RWPE2 (cell line): ENCODE measurements around the gene CHRNA10.

ENCODE experiments used
- ATAC-seq: fragments of 200-7000 bp; cut with Tn5 transposase; 3 replicates; pipeline ENCODE4 v1.9.1; 2021; ENCODE audit warnings: low read depth
- DNase-seq: peaks from one replicate; pipeline ENCODE4 v3.0.0-alpha.2; 2020; ENCODE audit warnings: low spot score
- H3K27ac ChIP-seq: fragments of 450-650 bp; 2 replicates; pipeline ENCODE4 v1.5.1; 2017; ENCODE audit warnings: mild to moderate bottlenecking; ENCODE audit not compliant: poor library complexity, severe bottlenecking
- H3K27me3 ChIP-seq: fragments of 250-450 bp; sonication (Bioruptor Pico); 2 replicates; pipeline ENCODE4 v1.5.1; 2021; ENCODE audit warnings: mild to moderate bottlenecking, moderate library complexity; ENCODE audit not compliant: insufficient read depth, poor library complexity, severe bottlenecking
- H3K36me3 ChIP-seq: fragments of 250-450 bp; sonication (Bioruptor Pico); 2 replicates; pipeline ENCODE4 v1.5.1; 2020; ENCODE audit warnings: low read depth, mild to moderate bottlenecking, moderate library complexity
- H3K4me1 ChIP-seq: fragments of 250-450 bp; sonication (Bioruptor Pico); 2 replicates; pipeline ENCODE4 v1.5.1; 2021; ENCODE audit warnings: mild to moderate bottlenecking, moderate library complexity; ENCODE audit not compliant: insufficient read depth, poor library complexity, severe bottlenecking
- H3K4me3 ChIP-seq: fragments of 250-450 bp; sonication (Bioruptor Pico); 2 replicates; pipeline ENCODE4 v1.5.1; 2021; ENCODE audit warnings: mild to moderate bottlenecking, moderate library complexity; ENCODE audit not compliant: severe bottlenecking
- H3K9me3 ChIP-seq: fragments of 250-450 bp; sonication (Bioruptor Pico); 2 replicates; pipeline ENCODE4 v1.5.1; 2021; ENCODE audit warnings: mild to moderate bottlenecking, moderate library complexity; ENCODE audit not compliant: severe bottlenecking
- TF ChIP-seq, protein P1 (sequence below): fragments of 450-650 bp; IDR thresholded peaks from one replicate; pipeline ENCODE4 v1.5.1; 2017; ENCODE audit warnings: mild to moderate bottlenecking, moderate library complexity; ENCODE audit not compliant: poor library complexity, severe bottlenecking

The CHRNA10 gene

DNA sequence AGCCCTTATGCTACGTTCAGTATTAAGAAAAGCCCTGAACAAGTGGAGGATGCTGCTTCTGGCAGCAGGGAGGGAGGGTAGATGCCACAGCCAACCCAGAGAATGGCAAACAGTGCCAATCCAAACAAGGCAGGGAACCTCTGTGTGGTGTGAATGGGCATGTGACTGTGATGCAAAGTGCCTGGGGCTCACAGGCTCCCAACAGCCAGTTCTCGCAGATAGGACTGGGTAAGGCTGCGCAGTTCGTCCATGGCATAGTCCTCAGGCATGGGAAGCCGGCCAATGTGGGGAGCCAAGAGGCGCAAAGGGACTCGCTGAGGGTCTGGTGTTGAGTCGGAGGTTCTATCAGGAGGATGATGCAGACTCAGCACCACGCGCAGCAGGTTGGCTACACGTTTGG lies 4.8 kb upstream of the CHRNA10 start:
- Histone ChIP-seq H3K27me3 (no peaks in the 10 kb centered on the region), H3K9me3 (no peaks in the 10 kb centered on the region), H3K4me3 (no peak overlapping the region), H3K36me3 (peaks cover 81% of the 10 kb centered on the region), H3K27ac (no peak overlapping the region), H3K4me1 (peaks cover 11% of the 10 kb centered on the region)
- DNase-seq, result no peak
- ATAC-seq, result no peak
- TF ChIP-seq, protein P1, sequence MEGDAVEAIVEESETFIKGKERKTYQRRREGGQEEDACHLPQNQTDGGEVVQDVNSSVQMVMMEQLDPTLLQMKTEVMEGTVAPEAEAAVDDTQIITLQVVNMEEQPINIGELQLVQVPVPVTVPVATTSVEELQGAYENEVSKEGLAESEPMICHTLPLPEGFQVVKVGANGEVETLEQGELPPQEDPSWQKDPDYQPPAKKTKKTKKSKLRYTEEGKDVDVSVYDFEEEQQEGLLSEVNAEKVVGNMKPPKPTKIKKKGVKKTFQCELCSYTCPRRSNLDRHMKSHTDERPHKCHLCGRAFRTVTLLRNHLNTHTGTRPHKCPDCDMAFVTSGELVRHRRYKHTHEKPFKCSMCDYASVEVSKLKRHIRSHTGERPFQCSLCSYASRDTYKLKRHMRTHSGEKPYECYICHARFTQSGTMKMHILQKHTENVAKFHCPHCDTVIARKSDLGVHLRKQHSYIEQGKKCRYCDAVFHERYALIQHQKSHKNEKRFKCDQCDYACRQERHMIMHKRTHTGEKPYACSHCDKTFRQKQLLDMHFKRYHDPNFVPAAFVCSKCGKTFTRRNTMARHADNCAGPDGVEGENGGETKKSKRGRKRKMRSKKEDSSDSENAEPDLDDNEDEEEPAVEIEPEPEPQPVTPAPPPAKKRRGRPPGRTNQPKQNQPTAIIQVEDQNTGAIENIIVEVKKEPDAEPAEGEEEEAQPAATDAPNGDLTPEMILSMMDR, result no peak

DNA sequence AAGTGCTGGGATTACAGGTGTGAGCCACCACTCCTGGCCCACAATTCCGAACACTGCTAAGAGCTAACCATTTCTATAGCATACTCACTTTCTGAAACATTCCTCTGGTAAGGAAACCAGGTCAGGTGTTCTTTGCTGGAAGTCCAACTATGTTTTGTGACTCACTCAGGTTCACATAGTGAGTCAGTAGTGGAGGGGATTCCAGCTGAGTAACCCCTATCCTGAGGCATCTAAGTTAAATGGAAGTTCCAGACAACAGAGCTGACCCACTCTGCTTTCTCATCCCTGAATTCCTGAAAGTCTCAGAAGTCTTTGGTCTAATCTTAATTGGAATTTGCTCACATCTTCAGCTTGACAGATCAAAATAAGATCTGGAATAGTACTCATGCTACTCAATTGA lies 3.0 kb upstream of the CHRNA10 start:
- Histone ChIP-seq H3K27ac (peak overlapping the region; percentile 43), H3K4me1 (peaks cover 11% of the 10 kb centered on the region), H3K36me3 (peaks cover 63% of the 10 kb centered on the region), H3K9me3 (no peaks in the 10 kb centered on the region), H3K27me3 (no peaks in the 10 kb centered on the region), H3K4me3 (no peak overlapping the region)
- TF ChIP-seq, protein P1, result no peak
- ATAC-seq, result peak; percentile 94
- no peak for DNase-seq

DNA sequence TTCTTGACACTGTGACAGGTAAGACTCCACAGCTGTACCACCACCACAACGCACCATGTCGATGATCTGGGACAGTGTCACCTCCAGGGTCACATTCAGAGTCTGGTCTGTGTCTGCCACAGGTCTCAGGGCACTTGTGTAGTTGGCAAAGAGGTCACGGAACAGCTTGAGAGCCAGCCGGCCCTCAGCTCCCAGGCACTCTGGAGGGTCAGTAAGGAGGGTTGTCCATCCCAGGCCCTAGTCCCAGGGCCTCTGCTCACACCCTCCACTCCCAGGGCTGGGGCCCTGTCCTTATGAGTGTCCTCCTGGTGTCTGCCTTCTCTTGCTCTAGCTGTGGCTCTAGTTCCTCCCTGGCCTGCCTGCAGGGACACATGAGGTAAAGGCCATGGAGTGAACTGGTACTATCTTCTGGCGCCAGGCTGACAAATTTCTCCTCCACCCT lies 1.4 kb downstream of the CHRNA10 start:
- peaks cover 10% of the 10 kb centered on the region for H3K4me1 ChIP-seq
- peaks cover 20% of the 10 kb centered on the region for H3K36me3 ChIP-seq
- ATAC-seq, result no peak
- H3K27me3 ChIP-seq, result no peaks in the 10 kb centered on the region
- DNase-seq, result no peak
- no peaks in the 10 kb centered on the region for H3K9me3 ChIP-seq
- H3K27ac ChIP-seq, result no peak overlapping the region
- H3K4me3 ChIP-seq, result no peak overlapping the region
- TF ChIP-seq, protein P1, result no peak

DNA sequence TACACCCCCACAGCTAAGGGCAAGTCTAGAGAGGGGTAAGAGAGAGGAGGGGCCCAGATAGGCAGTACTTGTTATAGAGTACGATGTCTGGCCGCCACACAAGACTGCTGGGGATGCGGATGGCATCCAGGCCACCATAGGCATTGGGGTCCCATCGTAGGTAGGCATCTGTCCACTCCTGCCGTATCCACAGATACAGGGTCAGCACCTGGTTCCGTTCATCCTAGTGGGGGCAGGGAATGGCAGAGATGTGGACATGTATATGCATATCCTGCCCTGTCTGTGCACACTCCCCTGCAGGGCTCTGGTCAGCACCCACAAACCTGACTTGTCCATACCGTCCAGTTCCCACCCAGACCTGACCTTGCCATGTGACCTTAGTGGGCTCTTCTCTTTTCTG lies 2.1 kb downstream of the CHRNA10 start:
- H3K4me1 ChIP-seq, result peaks cover 4% of the 10 kb centered on the region
- H3K36me3 ChIP-seq, result peaks cover 15% of the 10 kb centered on the region
- TF ChIP-seq, protein P1, result no peak
- H3K27ac ChIP-seq, result no peak overlapping the region
- no peaks in the 10 kb centered on the region for H3K27me3 ChIP-seq
- ATAC-seq (no peak), DNase-seq (no peak)
- H3K4me3 ChIP-seq, result no peak overlapping the region
- H3K9me3 ChIP-seq, result no peaks in the 10 kb centered on the region

DNA sequence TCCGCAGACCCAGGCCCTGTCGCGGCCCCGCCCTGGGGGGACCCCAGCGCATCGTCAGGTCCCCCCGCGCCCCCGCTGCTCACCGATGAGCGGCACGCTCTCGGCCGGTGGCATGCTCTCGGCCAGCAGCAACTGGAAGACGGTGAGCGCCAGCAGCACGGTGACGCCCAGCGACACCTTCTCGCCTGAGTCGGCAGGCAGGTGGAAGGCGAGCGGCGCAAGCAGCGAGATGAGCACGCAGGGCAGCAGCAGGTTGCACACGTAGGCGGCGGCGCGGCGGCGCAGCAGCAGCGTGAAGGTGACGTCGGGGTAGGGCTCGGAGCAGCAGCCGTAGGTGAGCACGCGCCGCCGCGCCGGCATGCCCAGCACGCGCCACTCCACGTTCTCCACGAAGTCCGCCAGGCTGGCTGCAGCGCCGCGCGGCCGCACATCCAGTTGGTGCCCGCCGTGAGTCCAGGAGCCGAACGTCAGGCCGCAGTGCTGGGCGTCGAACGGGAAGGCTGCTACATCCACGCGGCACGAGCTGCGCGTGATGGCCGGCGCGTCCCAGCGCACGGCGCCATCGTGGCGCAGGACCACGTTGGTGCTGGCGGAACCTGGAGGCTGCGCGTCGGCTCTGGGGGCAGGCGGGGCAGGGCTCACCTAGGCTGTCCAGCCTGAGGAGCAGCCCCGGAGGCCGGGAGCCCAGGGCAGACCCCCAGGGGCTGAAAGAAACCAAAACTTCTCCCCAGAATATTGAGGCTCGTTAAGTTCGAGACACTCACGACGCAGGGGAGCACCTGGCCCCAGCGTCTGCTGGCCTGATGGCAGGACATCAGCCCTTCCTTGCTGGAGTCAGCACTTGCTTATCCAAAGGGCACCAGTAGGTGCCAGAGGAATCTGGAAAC lies 3.8 kb downstream of the CHRNA10 start:
- Histone ChIP-seq H3K4me3 (no peak overlapping the region), H3K9me3 (no peaks in the 10 kb centered on the region), H3K27ac (no peak overlapping the region), H3K27me3 (no peaks in the 10 kb centered on the region), H3K4me1 (no peaks in the 10 kb centered on the region), H3K36me3 (no peaks in the 10 kb centered on the region)
- TF ChIP-seq, protein P1, result no peak
- no peak for ATAC-seq
- DNase-seq, result no peak
